Loucy (cell line): ENCODE results near the gene PTCH2.

ENCODE experiments used
- EZH2phosphoT487 ChIP-seq: fragments of 200-600 bp; IDR thresholded peaks from 2 replicates; pipeline ENCODE4 v1.6.1; 2018; ENCODE audit warnings: antibody characterized with exemption, mild to moderate bottlenecking, moderate library complexity, borderline replicate concordance
- TF ChIP-seq, protein P1 (sequence below): fragments of 200-600 bp; sonication (generic); conservative IDR thresholded peaks from 2 replicates; pipeline ENCODE4 v1.5.1; 2014; ENCODE audit warnings: mild to moderate bottlenecking, antibody characterized with exemption, low read length

DNA sequence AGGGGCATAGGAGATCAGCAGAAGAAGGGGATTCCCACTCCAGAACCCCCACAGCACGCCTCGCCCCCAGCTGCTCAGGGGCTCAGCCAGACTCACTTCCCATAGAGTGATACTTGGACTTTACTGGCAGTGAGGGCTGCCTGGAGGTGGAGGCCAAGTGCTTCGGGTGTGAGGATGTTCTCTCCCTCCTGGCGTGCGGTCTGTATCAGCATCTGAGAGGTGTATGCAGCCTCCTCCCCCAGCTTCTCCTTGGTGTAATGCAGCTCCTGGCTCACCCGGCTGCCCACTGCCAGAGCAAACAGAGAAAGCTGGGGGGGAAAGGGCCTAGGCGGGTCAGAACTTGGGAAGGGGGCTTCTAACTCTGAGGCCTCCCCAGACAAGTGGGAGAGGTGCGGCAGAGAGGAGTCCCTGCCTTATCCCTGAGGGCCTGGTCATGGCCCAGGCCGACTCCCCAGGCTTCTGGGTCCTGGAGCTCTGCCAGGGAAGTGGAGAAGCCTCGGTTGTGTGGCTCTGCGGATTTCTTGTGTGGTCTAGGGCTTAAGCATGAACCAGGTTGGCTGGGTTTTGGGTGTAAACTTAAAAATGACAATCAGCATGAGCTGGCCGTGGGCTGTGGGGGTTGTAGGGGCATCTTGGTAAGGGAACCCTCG is 10.9 kb downstream of the PTCH2 start:
- TF ChIP-seq, protein P1, sequence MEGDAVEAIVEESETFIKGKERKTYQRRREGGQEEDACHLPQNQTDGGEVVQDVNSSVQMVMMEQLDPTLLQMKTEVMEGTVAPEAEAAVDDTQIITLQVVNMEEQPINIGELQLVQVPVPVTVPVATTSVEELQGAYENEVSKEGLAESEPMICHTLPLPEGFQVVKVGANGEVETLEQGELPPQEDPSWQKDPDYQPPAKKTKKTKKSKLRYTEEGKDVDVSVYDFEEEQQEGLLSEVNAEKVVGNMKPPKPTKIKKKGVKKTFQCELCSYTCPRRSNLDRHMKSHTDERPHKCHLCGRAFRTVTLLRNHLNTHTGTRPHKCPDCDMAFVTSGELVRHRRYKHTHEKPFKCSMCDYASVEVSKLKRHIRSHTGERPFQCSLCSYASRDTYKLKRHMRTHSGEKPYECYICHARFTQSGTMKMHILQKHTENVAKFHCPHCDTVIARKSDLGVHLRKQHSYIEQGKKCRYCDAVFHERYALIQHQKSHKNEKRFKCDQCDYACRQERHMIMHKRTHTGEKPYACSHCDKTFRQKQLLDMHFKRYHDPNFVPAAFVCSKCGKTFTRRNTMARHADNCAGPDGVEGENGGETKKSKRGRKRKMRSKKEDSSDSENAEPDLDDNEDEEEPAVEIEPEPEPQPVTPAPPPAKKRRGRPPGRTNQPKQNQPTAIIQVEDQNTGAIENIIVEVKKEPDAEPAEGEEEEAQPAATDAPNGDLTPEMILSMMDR: no peak
- no peak for TF ChIP-seq EZH2phosphoT487
